WTC11 (cell line): Measurements from ENCODE around the gene PPP4R3B.

Experiments
- ATF1 ChIP-seq: sonication (generic); formaldehyde crosslinking; IDR thresholded peaks from 2 replicates; pipeline ENCODE4 v1.8.1; 2023; ENCODE audit warnings: mild to moderate bottlenecking, moderate library complexity, missing genetic modification reagents
- CREB1 ChIP-seq: sonication (generic); formaldehyde crosslinking; IDR thresholded peaks from 2 replicates; pipeline ENCODE4 v1.8.0; 2023; ENCODE audit warnings: mild to moderate bottlenecking, missing genetic modification reagents
- CREM ChIP-seq: sonication (generic); formaldehyde crosslinking; IDR thresholded peaks from 2 replicates; pipeline ENCODE4 v1.8.1; 2022; ENCODE audit warnings: mild to moderate bottlenecking, missing genetic modification reagents, moderate library complexity
- CTCF ChIP-seq: fragments of 200-600 bp; IDR thresholded peaks from 2 replicates; pipeline ENCODE4 v1.8.0; 2022; ENCODE audit warnings: antibody characterized with exemption
- FOXK1 ChIP-seq: sonication (generic); formaldehyde crosslinking; IDR thresholded peaks from 2 replicates; pipeline ENCODE4 v1.8.0; 2022; ENCODE audit warnings: mild to moderate bottlenecking, moderate library complexity, missing genetic modification reagents
- SMAD3 ChIP-seq: sonication (generic); formaldehyde crosslinking; IDR thresholded peaks from 2 replicates; pipeline ENCODE4 v1.8.0; 2022; ENCODE audit warnings: missing genetic modification reagents, mild to moderate bottlenecking, borderline replicate concordance
- SMAD4 ChIP-seq: sonication (generic); formaldehyde crosslinking; IDR thresholded peaks from 2 replicates; pipeline ENCODE4 v1.8.0; 2022; ENCODE audit warnings: mild to moderate bottlenecking, missing genetic modification reagents
- TCF7 ChIP-seq: sonication (generic); formaldehyde crosslinking; IDR thresholded peaks from 2 replicates; pipeline ENCODE4 v1.8.0; 2022; ENCODE audit warnings: mild to moderate bottlenecking, low read depth, missing genetic modification reagents, moderate library complexity
- TEAD1 ChIP-seq: sonication (generic); formaldehyde crosslinking; IDR thresholded peaks from 2 replicates; pipeline ENCODE4 v1.8.0; 2022; ENCODE audit warnings: mild to moderate bottlenecking, missing genetic modification reagents
- TF ChIP-seq, protein P1 (sequence below): sonication (generic); formaldehyde crosslinking; IDR thresholded peaks from 2 replicates; pipeline ENCODE4 v1.8.1; 2023; ENCODE audit warnings: mild to moderate bottlenecking, missing genetic modification reagents, moderate library complexity

GRCh38 chr2:55553321-55553720, 64.1 kb downstream of the PPP4R3B start:
- TF ChIP-seq CTCF (no peak), ATF1 (CRISPR knock-in tag) (no peak), FOXK1 (CRISPR knock-in tag) (no peak), SMAD3 (CRISPR knock-in tag) (no peak), CREB1 (CRISPR knock-in tag) (no peak), TCF7 (CRISPR knock-in tag) (no peak), SMAD4 (CRISPR knock-in tag) (no peak), CREM (CRISPR knock-in tag) (no peak), TEAD1 (no peak)
- TF ChIP-seq, protein P1, sequence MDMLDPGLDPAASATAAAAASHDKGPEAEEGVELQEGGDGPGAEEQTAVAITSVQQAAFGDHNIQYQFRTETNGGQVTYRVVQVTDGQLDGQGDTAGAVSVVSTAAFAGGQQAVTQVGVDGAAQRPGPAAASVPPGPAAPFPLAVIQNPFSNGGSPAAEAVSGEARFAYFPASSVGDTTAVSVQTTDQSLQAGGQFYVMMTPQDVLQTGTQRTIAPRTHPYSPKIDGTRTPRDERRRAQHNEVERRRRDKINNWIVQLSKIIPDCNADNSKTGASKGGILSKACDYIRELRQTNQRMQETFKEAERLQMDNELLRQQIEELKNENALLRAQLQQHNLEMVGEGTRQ (CRISPR knock-in tag): no peak
